Measurements from ENCODE around the gene CASS4.

CASS4 gene

GRCh38 chr20:56458206-56458821 is 46.3 kb downstream of the CASS4 start:
- Histone ChIP-seq H3K4me1 (ENCODE audit: control insufficient read depth, insufficient read depth, low read length) (no peaks in the 10 kb centered on the region), H3K27me3 (ENCODE audit: control insufficient read depth, insufficient read depth, low read length, poor library complexity, severe bottlenecking) (peaks cover 5% of the 10 kb centered on the region), H3K36me3 (ENCODE audit: control insufficient read depth, insufficient read depth, low read length) (no peaks in the 10 kb centered on the region), H3K27ac (ENCODE audit: insufficient read depth, low read depth, low read length, poor library complexity, severe bottlenecking) (no peak overlapping the region), H3K4me3 (ENCODE audit: insufficient read depth, low read depth, low read length) (no peak overlapping the region), H3K9me3 (ENCODE audit: control insufficient read depth, low read length) (no peaks in the 10 kb centered on the region)
- WGBS, 2 experiments = 90 to 91% methylated on average over 22 of the region's 22 CpGs

- H3K27me3 ChIP-seq (ENCODE audit: control insufficient read depth, insufficient read depth, low read length, poor library complexity, severe bottlenecking) = peaks cover 19% of the 10 kb centered on the region
- H3K36me3 ChIP-seq (ENCODE audit: control insufficient read depth, insufficient read depth, low read length) = no peaks in the 10 kb centered on the region
- no peak overlapping the region for H3K4me3 ChIP-seq (ENCODE audit: insufficient read depth, low read depth, low read length)
- no peaks in the 10 kb centered on the region for H3K4me1 ChIP-seq (ENCODE audit: control insufficient read depth, insufficient read depth, low read length)
- 75 to 87% methylated on average over 3 of the region's 3 CpGs for WGBS, 2 experiments
- H3K27ac ChIP-seq (ENCODE audit: insufficient read depth, low read depth, low read length, poor library complexity, severe bottlenecking) = no peak overlapping the region
- H3K9me3 ChIP-seq (ENCODE audit: control insufficient read depth, low read length) = no peaks in the 10 kb centered on the region
Measured at GRCh38 chr20:56460459-56460858, 48.4 kb downstream of the CASS4 start.

DNA sequence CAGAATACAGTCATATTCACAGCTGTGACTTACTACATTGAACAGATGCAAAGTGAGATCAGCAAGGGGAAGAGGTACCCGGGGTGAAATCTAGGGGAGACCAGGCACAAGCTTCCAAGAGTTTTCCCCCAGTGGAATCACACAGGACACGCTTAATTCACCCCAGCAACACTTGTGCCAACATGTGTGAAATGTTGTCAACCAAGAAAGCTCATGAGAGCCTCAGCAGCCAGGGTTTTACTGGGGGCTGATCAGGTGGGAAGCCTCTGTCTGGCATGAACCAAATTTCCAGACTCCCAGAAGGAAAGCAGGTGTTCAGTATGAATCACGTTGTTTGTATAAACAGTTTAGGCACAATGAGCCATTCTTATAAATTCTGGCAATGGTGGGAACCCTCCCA is 49.5 kb downstream of the CASS4 start:
- no peak overlapping the region for H3K4me3 ChIP-seq (ENCODE audit: insufficient read depth, low read depth, low read length)
- H3K36me3 ChIP-seq (ENCODE audit: control insufficient read depth, insufficient read depth, low read length) = no peaks in the 10 kb centered on the region
- H3K27ac ChIP-seq (ENCODE audit: insufficient read depth, low read depth, low read length, poor library complexity, severe bottlenecking) = no peak overlapping the region
- no peaks in the 10 kb centered on the region for H3K4me1 ChIP-seq (ENCODE audit: control insufficient read depth, insufficient read depth, low read length)
- H3K27me3 ChIP-seq (ENCODE audit: control insufficient read depth, insufficient read depth, low read length, poor library complexity, severe bottlenecking) = peaks cover 22% of the 10 kb centered on the region
- 69 to 77% methylated on average over 3 of the region's 3 CpGs for WGBS, 2 experiments
- H3K9me3 ChIP-seq (ENCODE audit: control insufficient read depth, low read length) = no peaks in the 10 kb centered on the region

- no peaks in the 10 kb centered on the region for H3K9me3 ChIP-seq (ENCODE audit: control insufficient read depth, low read length)
- no peaks in the 10 kb centered on the region for H3K36me3 ChIP-seq (ENCODE audit: control insufficient read depth, insufficient read depth, low read length)
- H3K4me3 ChIP-seq (ENCODE audit: insufficient read depth, low read depth, low read length) = no peak overlapping the region
- WGBS, 2 experiments = 76 to 86% methylated on average over 2 to 3 of the region's 3 CpGs
- H3K27me3 ChIP-seq (ENCODE audit: control insufficient read depth, insufficient read depth, low read length, poor library complexity, severe bottlenecking) = peaks cover 22% of the 10 kb centered on the region
- H3K4me1 ChIP-seq (ENCODE audit: control insufficient read depth, insufficient read depth, low read length) = no peaks in the 10 kb centered on the region
- no peak overlapping the region for H3K27ac ChIP-seq (ENCODE audit: insufficient read depth, low read depth, low read length, poor library complexity, severe bottlenecking)
Measured at GRCh38 chr20:56463428-56463827, 51.4 kb downstream of the CASS4 start.

GRCh38 chr20:56465997-56466396 is 53.9 kb downstream of the CASS4 start:
- H3K4me3 ChIP-seq (ENCODE audit: insufficient read depth, low read depth, low read length) = no peak overlapping the region
- 84 to 89% methylated on average over 7 of the region's 7 CpGs for WGBS, 2 experiments
- no peaks in the 10 kb centered on the region for H3K36me3 ChIP-seq (ENCODE audit: control insufficient read depth, insufficient read depth, low read length)
- no peaks in the 10 kb centered on the region for H3K4me1 ChIP-seq (ENCODE audit: control insufficient read depth, insufficient read depth, low read length)
- H3K27me3 ChIP-seq (ENCODE audit: control insufficient read depth, insufficient read depth, low read length, poor library complexity, severe bottlenecking) = peaks cover 22% of the 10 kb centered on the region
- no peak overlapping the region for H3K27ac ChIP-seq (ENCODE audit: insufficient read depth, low read depth, low read length, poor library complexity, severe bottlenecking)
- no peaks in the 10 kb centered on the region for H3K9me3 ChIP-seq (ENCODE audit: control insufficient read depth, low read length)

GRCh38 chr20:56467968-56468315 is 55.9 kb downstream of the CASS4 start:
- H3K4me1 ChIP-seq (ENCODE audit: control insufficient read depth, insufficient read depth, low read length) = no peaks in the 10 kb centered on the region

DNA sequence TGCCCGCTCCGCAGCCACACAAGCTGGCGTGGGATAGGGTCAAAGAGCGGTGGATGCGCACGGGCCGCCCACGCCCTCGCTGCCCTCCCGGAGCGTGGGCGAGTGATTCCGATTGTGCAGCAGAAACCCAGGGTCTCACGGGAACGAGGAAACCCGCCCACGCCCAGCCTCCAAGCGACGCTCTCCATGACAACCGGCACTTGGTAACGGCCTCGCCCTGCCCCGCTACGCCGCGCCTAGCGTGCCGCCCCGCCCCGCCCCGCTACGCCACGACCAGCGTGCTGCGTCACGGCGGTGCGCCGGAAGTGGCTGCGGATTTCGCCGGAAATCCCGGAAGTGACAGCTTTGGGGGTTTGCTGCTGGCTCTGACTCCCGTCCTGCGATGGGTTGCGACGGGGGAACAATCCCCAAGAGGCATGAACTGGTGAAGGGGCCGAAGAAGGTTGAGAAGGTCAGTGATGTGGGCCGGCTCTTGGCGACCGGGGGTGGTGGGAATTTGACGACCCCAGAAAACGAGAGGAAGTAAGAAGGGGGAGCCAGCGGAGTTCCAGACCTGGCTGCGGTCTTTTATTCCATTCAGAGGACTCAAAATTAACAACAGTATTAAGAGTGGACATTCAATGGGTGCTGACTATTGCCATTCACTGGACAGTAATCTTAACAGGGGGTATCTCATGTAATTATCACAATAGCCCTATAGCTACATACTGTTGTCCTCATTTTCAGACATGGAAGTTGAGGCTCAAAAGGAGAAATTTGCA is 56.4 kb downstream of the CASS4 start, which contains the start of gene RTF2:
TSS of gene RTF2 (plus strand) at position 312 of the 761 bp plus-strand sequence. CDS start at position 383, 71 bp downstream.
- H3K36me3 ChIP-seq (ENCODE audit: control insufficient read depth, insufficient read depth, low read length) = peaks cover 2% of the 10 kb centered on the region
- H3K4me1 ChIP-seq (ENCODE audit: control insufficient read depth, insufficient read depth, low read length) = no peaks in the 10 kb centered on the region
- no peaks in the 10 kb centered on the region for H3K9me3 ChIP-seq (ENCODE audit: control insufficient read depth, low read length)
- no peak within 1 kb of the TSS for H3K27ac ChIP-seq (ENCODE audit: insufficient read depth, low read depth, low read length, poor library complexity, severe bottlenecking)
- 0% methylated on average over 55 of the region's 55 CpGs for WGBS, 2 experiments
- H3K27me3 ChIP-seq (ENCODE audit: control insufficient read depth, insufficient read depth, low read length, poor library complexity, severe bottlenecking) = peaks cover 15% of the 10 kb centered on the region
- peak within 1 kb of the TSS; percentile 95 for H3K4me3 ChIP-seq (ENCODE audit: insufficient read depth, low read depth, low read length)

More at GRCh38 chr20:56467968-56468315, 55.9 kb downstream of the CASS4 start:
- 4 to 7% methylated on average over 6 to 7 of the region's 7 CpGs for WGBS, 2 experiments
- Histone ChIP-seq H3K27me3 (ENCODE audit: control insufficient read depth, insufficient read depth, low read length, poor library complexity, severe bottlenecking) (peaks cover 17% of the 10 kb centered on the region), H3K36me3 (ENCODE audit: control insufficient read depth, insufficient read depth, low read length) (no peaks in the 10 kb centered on the region), H3K9me3 (ENCODE audit: control insufficient read depth, low read length) (no peaks in the 10 kb centered on the region), H3K27ac (ENCODE audit: insufficient read depth, low read depth, low read length, poor library complexity, severe bottlenecking) (no peak overlapping the region), H3K4me3 (ENCODE audit: insufficient read depth, low read depth, low read length) (peak overlapping the region; percentile 95)

DNA sequence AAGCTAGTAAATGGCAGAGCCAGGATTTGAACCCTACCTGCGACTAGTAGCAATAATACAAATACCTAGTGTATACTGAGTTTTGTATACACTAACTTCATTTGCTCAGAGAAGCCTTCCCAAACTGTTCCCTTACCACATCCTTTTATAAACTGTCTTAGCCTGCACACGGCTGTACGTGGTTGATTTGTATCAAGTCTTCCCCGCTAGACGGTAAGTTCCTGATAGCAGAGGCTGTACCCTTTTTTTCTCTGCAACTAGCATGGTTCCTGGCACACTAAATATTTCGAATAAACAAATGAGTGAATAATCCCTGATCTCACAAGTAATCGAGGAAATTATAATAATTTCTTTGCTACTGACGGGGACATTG is 57.0 kb downstream of the CASS4 start:
- no peaks in the 10 kb centered on the region for H3K4me1 ChIP-seq (ENCODE audit: control insufficient read depth, insufficient read depth, low read length)
- 37 to 41% methylated on average over 8 of the region's 8 CpGs for WGBS, 2 experiments
- no peak overlapping the region for H3K27ac ChIP-seq (ENCODE audit: insufficient read depth, low read depth, low read length, poor library complexity, severe bottlenecking)

DNA sequence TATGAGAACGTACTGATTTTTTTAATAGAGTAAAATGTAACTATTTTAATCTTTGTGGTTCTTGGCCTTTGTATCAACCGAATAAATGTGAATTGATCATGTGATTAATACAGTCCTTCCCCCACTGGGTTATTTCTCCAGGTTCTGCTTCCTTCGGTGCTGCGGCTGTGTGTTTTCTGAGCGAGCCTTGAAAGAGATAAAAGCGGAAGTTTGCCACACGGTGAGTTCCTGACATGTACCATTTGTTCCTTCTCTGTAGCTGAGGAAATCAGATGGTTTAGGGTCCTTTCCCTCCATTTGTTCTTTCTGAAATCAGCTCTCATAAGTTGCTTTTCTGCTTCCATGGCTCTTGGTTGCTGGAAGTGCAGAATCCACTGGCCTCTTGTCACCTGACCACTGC is 71.9 kb downstream of the CASS4 start:
- no peak overlapping the region for H3K27ac ChIP-seq (ENCODE audit: insufficient read depth, low read depth, low read length, poor library complexity, severe bottlenecking)
- 93 to 97% methylated on average over 6 to 7 of the region's 7 CpGs for WGBS, 2 experiments
- peaks cover 33% of the 10 kb centered on the region for H3K36me3 ChIP-seq (ENCODE audit: control insufficient read depth, insufficient read depth, low read length)
- no peaks in the 10 kb centered on the region for H3K4me1 ChIP-seq (ENCODE audit: control insufficient read depth, insufficient read depth, low read length)
- H3K9me3 ChIP-seq (ENCODE audit: control insufficient read depth, low read length) = no peaks in the 10 kb centered on the region
- no peaks in the 10 kb centered on the region for H3K27me3 ChIP-seq (ENCODE audit: control insufficient read depth, insufficient read depth, low read length, poor library complexity, severe bottlenecking)
- H3K4me3 ChIP-seq (ENCODE audit: insufficient read depth, low read depth, low read length) = no peak overlapping the region

More for the DNA sequence above, 57.0 kb downstream of the CASS4 start:
- Histone ChIP-seq H3K4me3 (ENCODE audit: insufficient read depth, low read depth, low read length) (peak overlapping the region; percentile 95), H3K36me3 (ENCODE audit: control insufficient read depth, insufficient read depth, low read length) (peaks cover 7% of the 10 kb centered on the region), H3K27me3 (ENCODE audit: control insufficient read depth, insufficient read depth, low read length, poor library complexity, severe bottlenecking) (peaks cover 10% of the 10 kb centered on the region), H3K9me3 (ENCODE audit: control insufficient read depth, low read length) (no peaks in the 10 kb centered on the region)

GRCh38 chr20:56487216-56487615 is 75.2 kb downstream of the CASS4 start:
- WGBS, 2 experiments = 94 to 97% methylated on average over 11 of the region's 11 CpGs
- Histone ChIP-seq H3K4me3 (ENCODE audit: insufficient read depth, low read depth, low read length) (no peak overlapping the region), H3K36me3 (ENCODE audit: control insufficient read depth, insufficient read depth, low read length) (peaks cover 13% of the 10 kb centered on the region), H3K27me3 (ENCODE audit: control insufficient read depth, insufficient read depth, low read length, poor library complexity, severe bottlenecking) (no peaks in the 10 kb centered on the region), H3K9me3 (ENCODE audit: control insufficient read depth, low read length) (no peaks in the 10 kb centered on the region), H3K27ac (ENCODE audit: insufficient read depth, low read depth, low read length, poor library complexity, severe bottlenecking) (no peak overlapping the region), H3K4me1 (ENCODE audit: control insufficient read depth, insufficient read depth, low read length) (no peaks in the 10 kb centered on the region)
